Measurements from ENCODE around the gene BANF2.
A peak's percentile ranks its signal among the peaks of the same experiment; 100 is the strongest.
"Not testable (repeated sequence)": the region's sequence is repeated elsewhere in the genome, so short reads cannot be mapped to it uniquely, and the experiment has no call there.

BANF2 gene

GRCh38 chr20:17699931-17700351 is at the start of gene BANF2:
Gene BANF2 (plus strand): TSS chr20:17699966. CDS start chr20:17725026, 25,060 bp downstream.
- DNase-seq, result no peak

- DNase-seq, result peak; percentile 4
These were observed 49.3 kb upstream of the BANF2 start for GRCh38 chr20:17650301-17651128.

- no peak for DNase-seq
These were observed 48.5 kb upstream of the BANF2 start for GRCh38 chr20:17651129-17651759.

- DNase-seq, result peak; percentile 27
These were observed 47.9 kb upstream of the BANF2 start for GRCh38 chr20:17651760-17652388.

GRCh38 chr20:17652411-17652810 is 47.4 kb upstream of the BANF2 start:
- no peak for DNase-seq

- no peak for DNase-seq
These were observed 45.7 kb upstream of the BANF2 start for GRCh38 chr20:17653835-17654648.

GRCh38 chr20:17654649-17655285 is 45.0 kb upstream of the BANF2 start:
- DNase-seq, result no peak

- DNase-seq, result no peak
These were observed 44.5 kb upstream of the BANF2 start for GRCh38 chr20:17655286-17655651.

- DNase-seq, result no peak
These were observed 43.8 kb upstream of the BANF2 start for GRCh38 chr20:17655865-17656479.

- DNase-seq, result no peak
These were observed 42.5 kb upstream of the BANF2 start for GRCh38 chr20:17657079-17657825.

- DNase-seq, result no peak
These were observed 41.7 kb upstream of the BANF2 start for GRCh38 chr20:17657898-17658647.

GRCh38 chr20:17658648-17658993 is 41.1 kb upstream of the BANF2 start:
- no peak for DNase-seq

GRCh38 chr20:17659344-17659743 is 40.4 kb upstream of the BANF2 start:
- not testable (repeated sequence) for DNase-seq

- no peak for DNase-seq
These were observed 40.0 kb upstream of the BANF2 start for GRCh38 chr20:17659801-17660200.

- DNase-seq, result no peak
These were observed 39.1 kb upstream of the BANF2 start for GRCh38 chr20:17660667-17661066.

GRCh38 chr20:17661121-17661744 is 38.5 kb upstream of the BANF2 start:
- DNase-seq, result no peak

GRCh38 chr20:17662333-17663039 is 37.3 kb upstream of the BANF2 start:
- no peak for DNase-seq

- no peak for DNase-seq
These were observed 36.7 kb upstream of the BANF2 start for GRCh38 chr20:17663040-17663399.

- DNase-seq, result no peak
These were observed 36.3 kb upstream of the BANF2 start for GRCh38 chr20:17663486-17663885.

All from DMS79 treated with DMSO at 0.1 percent for 48 hours (cell line).